Motor neuron (in vitro differentiated cells): ENCODE data around the gene TJAP1. TPM values are rescaled to one million over a fixed set of nuclear protein-coding genes. Genes with fewer than 3 reads are reported as not detected.
"Not testable (repeated sequence)": the region's sequence is repeated elsewhere in the genome, so short reads cannot be mapped to it uniquely, and the experiment has no call there.

Experiments
- ATAC-seq, 8 experiments: fragments of 200-7000 bp; cut with Tn5 transposase; replicated peaks in 6 of 8; 2 replicates each; pipeline ENCODE4 v1.8.0; 2021; ENCODE audit warnings: mild to moderate bottlenecking in 8 of 8, moderate library complexity in 8 of 8
- H3K27ac ChIP-seq, 2 donors: fragments of 250-450 bp; sonication (Bioruptor Pico); 2 replicates each; pipeline ENCODE4 v1.9.0; 2021; ENCODE audit warnings: antibody characterized with exemption in 2 of 2, mild to moderate bottlenecking in 2 of 2, moderate library complexity in 1 of 2
- H3K4me1 ChIP-seq, 2 donors: fragments of 250-450 bp; sonication (Bioruptor Pico); replicated peaks in 1 of 2; 2 replicates each; pipeline ENCODE4 v1.6.1; 2021; ENCODE audit warnings: antibody characterized with exemption in 2 of 2, mild to moderate bottlenecking in 2 of 2, moderate library complexity in 1 of 2
- H3K4me3 ChIP-seq, 5 donors: fragments of 250-450 bp; sonication (Bioruptor Pico); 2 replicates each; pipeline ENCODE4 v1.9.0; 2021; ENCODE audit warnings: antibody characterized with exemption in 5 of 5, mild to moderate bottlenecking in 5 of 5, moderate library complexity in 4 of 5
- WGBS, 10 experiments: fragments of 450-650 bp; shearing (Covaris generic); methylation state at CpG; one replicate each; pipeline ENCODE4 v1.0.0; 2022; 5-methylcytosine and 5-hydroxymethylcytosine counted together
- in situ Hi-C, 9 experiments: fragments of 400-800 bp; cut with MboI; loops; one replicate each; pipeline ENCODE4 v1.15.0; 2021; ENCODE audit warnings: low sequenced_read_pairs in 9 of 9, low pct_unique_long_range_greater_than_20kb in 2 of 9; ENCODE audit not compliant: unreplicated experiment in 9 of 9
- total RNA-seq, 8 experiments: library from RNA; unstranded; fragments of 300-600 nt; gene quantifications; 2 replicates each; pipeline versions ENCODE4 v1.2.3 to v1.2.4, GENCODE V29; 2022

Gene TJAP1
- total RNA-seq, 8 experiments from 2014 or later = 7.4 to 24.2 (median 12.7) TPM

DNA sequence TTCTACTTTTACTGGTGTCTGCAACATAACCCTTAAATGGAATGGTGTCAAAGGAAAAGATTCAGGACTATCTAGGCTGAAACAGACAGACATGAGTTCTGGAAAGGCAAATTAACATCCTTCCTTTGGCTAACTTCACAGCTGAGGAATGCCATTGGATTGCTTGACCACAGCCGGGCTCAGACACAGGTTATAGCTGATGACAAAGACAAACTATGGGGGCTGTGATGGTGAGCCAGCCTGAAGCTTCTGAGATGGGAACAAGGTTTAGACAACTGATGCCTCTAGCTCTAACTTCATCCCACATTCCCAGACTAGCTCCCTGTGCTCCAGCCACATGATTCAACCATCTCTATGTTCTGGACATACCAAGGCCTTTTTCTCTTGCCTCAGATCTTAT lies 54.8 kb downstream of the TJAP1 start:
- ATAC-seq = no peak
- Histone ChIP-seq H3K4me1 (no peaks in the 10 kb centered on the region), H3K27ac (no peak overlapping the region), H3K4me3 (no peak overlapping the region)
- 60 to 100% (median 89%) methylated on average over 1 of the region's 1 CpG; no CpG with 5 or more reads in 6 of the 10 experiments for WGBS, 10 experiments
- in situ Hi-C loops = no loop called here

DNA sequence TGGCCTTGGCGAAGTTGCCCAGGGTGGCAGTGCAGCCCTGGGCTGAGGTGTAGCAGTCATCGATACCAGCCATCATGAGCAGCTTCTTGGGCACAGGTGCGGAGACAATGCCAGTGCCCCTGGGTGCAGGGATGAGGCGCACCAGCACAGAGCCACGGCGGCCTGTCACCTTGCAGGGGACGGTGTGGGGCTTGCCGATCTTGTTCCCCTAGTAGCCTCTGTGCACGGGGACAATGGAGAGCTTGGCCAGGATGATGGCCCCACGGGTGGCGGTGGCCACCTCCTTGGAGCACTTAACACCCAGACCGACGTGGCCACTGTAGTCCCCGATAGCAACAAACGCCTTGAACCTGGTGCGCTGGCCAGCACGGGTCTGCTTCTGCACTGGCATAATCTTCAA lies 61.6 kb downstream of the TJAP1 start:
- H3K4me3 ChIP-seq, in situ Hi-C loops, H3K27ac ChIP-seq, ATAC-seq, H3K4me1 ChIP-seq: not testable (repeated sequence)
- no CpG with 5 or more reads among the region's 17 CpGs for WGBS, 10 experiments

DNA sequence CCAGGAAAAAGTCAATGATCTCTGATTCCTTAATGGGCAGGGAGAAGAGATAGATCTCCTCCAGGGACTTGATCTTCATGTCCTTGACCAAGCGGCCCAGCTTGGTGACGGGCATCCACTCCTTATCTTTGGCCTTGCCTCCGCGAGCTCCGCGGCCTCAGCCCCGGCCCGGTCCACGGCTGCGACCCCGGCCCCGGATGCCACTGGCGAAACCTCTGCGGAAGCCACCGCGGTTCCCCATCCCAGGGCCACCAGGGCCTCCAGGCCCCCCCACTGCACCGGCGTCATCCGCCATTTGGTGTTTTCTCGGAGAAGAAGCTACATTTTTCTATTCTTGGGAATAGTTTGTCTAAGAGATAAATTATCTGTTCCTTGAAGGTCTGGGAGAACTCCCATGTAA lies 62.0 kb downstream of the TJAP1 start:
- 92 to 100% (median 100%) methylated on average over 4 to 7 of the region's 20 CpGs; no CpG with 5 or more reads in 5 of the 10 experiments for WGBS, 10 experiments
- H3K4me3 ChIP-seq, in situ Hi-C loops, H3K4me1 ChIP-seq, H3K27ac ChIP-seq, ATAC-seq: not testable (repeated sequence)

DNA sequence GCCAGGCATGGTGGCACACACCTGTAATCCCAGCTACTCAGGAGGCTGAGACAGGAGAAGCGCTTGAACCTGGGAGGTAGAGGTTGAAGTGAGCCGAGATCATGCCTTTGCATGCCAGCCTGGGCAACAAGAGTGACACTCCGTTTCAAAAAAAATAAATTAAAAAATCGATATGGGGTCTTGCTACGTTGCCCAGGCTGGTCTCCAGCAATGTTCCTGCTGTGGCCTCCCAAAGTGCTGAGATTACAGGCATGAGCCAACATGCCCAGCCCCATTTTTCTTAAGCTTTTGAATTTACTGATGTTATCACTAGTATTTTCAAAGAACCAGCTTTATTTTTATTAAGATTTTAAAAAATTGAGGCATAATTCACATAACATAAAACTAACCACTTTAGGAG lies 63.1 kb downstream of the TJAP1 start:
- no peak overlapping the region for H3K4me3 ChIP-seq
- no peak for ATAC-seq
- in situ Hi-C loops = no loop called here
- WGBS, 10 experiments = 80 to 100% (median 100%) methylated on average over 1 to 5 of the region's 5 CpGs
- no peak overlapping the region for H3K27ac ChIP-seq
- no peaks in the 10 kb centered on the region for H3K4me1 ChIP-seq

DNA sequence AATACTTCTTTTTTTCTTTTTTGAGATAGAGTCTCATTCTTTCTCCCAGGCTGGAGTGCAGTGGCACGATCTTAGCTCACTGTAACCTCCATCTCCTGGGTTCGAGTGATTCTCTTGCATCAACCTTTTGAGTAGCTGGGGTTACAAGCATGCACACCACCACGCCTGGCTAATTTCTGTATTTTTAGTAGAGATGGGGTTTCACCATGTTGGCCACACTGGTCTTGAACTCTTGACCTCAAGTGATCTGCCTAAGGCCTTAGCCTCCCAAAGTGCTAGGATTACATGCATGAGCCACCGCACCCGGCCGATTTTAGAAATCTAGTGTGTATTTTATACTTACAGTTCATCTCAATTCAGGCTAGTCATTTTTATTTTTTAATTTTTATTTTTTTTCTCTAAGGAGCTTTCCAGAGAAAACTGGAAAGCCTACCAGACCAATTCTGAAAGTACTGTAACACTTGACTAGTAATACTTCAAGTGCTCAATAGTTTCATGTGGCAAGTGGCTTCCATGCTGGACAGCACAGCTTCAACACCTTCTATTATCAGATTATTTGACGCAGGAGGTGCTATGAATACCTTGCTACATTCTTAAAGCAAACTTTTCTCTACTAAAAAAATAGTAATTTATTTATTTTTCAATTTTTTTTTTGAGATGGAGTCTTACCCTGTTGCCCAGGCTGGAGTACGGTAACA lies 64.6 kb downstream of the TJAP1 start:
- no peak for ATAC-seq
- in situ Hi-C loops = no loop called here

DNA sequence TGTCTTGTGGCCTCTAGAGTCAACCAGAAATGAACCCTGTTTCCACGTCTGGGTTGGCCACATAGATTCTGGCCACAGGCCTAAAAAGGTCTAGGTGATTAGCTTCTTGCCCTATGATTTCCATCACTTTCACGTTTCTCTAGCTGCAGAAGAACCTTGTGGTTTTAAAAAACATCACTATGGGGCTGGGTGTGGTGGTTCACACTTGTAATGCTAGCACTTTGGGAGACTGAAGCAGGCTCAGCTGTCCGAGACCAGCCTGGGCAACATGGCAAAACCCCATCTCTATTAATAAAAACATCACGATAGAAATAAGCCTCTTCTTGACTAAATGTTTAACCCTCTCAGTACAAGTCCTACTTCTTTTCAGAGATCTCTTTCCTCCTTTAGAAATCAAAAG lies 67.1 kb downstream of the TJAP1 start:
- in situ Hi-C loops = no loop called here
- no peak for ATAC-seq
- 42 to 100% (median 87%) methylated on average over 1 to 4 of the region's 4 CpGs; no CpG with 5 or more reads in 2 of the 10 experiments for WGBS, 10 experiments

More for the DNA sequence above, 64.6 kb downstream of the TJAP1 start:
- WGBS, 10 experiments = 92 to 100% (median 99%) methylated on average over 1 to 8 of the region's 8 CpGs
- H3K4me3 ChIP-seq = no peak overlapping the region
- no peaks in the 10 kb centered on the region for H3K4me1 ChIP-seq
- H3K27ac ChIP-seq = no peak overlapping the region

DNA sequence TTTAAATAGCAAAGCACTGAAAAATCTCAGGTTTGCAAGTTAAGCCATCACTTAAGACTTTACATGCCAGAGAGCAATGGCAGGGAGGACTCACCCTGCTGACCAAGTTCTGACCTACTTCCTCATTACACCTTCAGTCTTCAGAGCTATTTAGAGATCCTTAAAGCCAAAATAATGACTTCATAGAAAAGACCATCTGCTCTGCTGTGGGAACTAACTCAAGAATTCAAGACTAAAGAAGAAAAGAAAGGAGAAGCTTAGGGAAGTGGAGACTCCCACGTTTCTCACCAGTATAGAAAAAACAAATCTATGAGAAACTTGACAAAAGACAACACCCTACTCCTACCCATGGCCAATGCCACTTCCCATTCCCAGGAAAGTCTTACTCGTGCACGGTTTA lies 69.9 kb downstream of the TJAP1 start:
- H3K4me3 ChIP-seq = no peak overlapping the region
- H3K27ac ChIP-seq = no peak overlapping the region
- no peak for ATAC-seq
- 63 to 100% (median 93%) methylated on average over 1 to 3 of the region's 3 CpGs; no CpG with 5 or more reads in 2 of the 10 experiments for WGBS, 10 experiments
- H3K4me1 ChIP-seq = no peaks in the 10 kb centered on the region
- in situ Hi-C loops = no loop called here

More for the DNA sequence above, 67.1 kb downstream of the TJAP1 start:
- Histone ChIP-seq H3K4me1 (no peaks in the 10 kb centered on the region), H3K4me3 (no peak overlapping the region), H3K27ac (no peak overlapping the region)

Other genes starting within 250 kb of the TJAP1 start
- 10 to 100 TPM; 15.3 to 73.6 (median 33.9) TPM for gene DNPH1, start 248.1 kb upstream of the TJAP1 start, total RNA-seq
- 10 to 100 TPM in 3 of 8 experiments, 1 to 10 TPM in 4, under 1 TPM in 1; 0.41 to 13.6 (median 8.4) TPM for gene TTBK1, start 234.1 kb upstream of the TJAP1 start, total RNA-seq
- gene SLC22A7, start 179.3 kb upstream of the TJAP1 start, total RNA-seq = under 1 TPM in 5 of 8 experiments, not detected in 3; 0.23 to 0.78 (median 0.63) TPM
- gene CRIP3, start 168.7 kb upstream of the TJAP1 start, total RNA-seq = 1 to 10 TPM in 6 of 8 experiments, under 1 TPM in 2; 0.81 to 4.1 (median 2.0) TPM
- gene ZNF318, start 107.9 kb upstream of the TJAP1 start, total RNA-seq = 10 to 100 TPM in 7 of 8 experiments, 1 to 10 TPM in 1; 9.4 to 25.0 (median 14.7) TPM
- 10 to 100 TPM; 10.3 to 70.3 (median 16.4) TPM for gene ABCC10, start 50.0 kb upstream of the TJAP1 start, total RNA-seq
- 1 to 10 TPM; 1.5 to 6.5 (median 5.0) TPM for gene DLK2, start 22.0 kb upstream of the TJAP1 start, total RNA-seq
- 1 to 10 TPM in 4 of 8 experiments, under 1 TPM in 4; 0.67 to 3.7 (median 1.4) TPM for gene LRRC73, start 32.8 kb downstream of the TJAP1 start, total RNA-seq
- 100 to 1,000 TPM in 4 of 8 experiments, 10 to 100 TPM in 4; 59.3 to 142 (median 101) TPM for gene YIPF3, start 39.4 kb downstream of the TJAP1 start, total RNA-seq
- 10 to 100 TPM; 27.7 to 56.9 (median 41.8) TPM for gene POLR1C, start 39.5 kb downstream of the TJAP1 start, total RNA-seq
- gene XPO5, start 98.5 kb downstream of the TJAP1 start, total RNA-seq = 10 to 100 TPM; 29.4 to 70.9 (median 38.8) TPM
- gene POLH, start 98.6 kb downstream of the TJAP1 start, total RNA-seq = 10 to 100 TPM in 5 of 8 experiments, 1 to 10 TPM in 3; 4.9 to 44.8 (median 16.4) TPM
- 10 to 100 TPM; 31.2 to 86.5 (median 43.7) TPM for gene GTPBP2, start 151.7 kb downstream of the TJAP1 start, total RNA-seq
- 10 to 100 TPM; 24.7 to 44.9 (median 30.4) TPM for gene MAD2L1BP, start 158.3 kb downstream of the TJAP1 start, total RNA-seq
- 1 to 10 TPM; 1.1 to 9.7 (median 4.6) TPM for gene RSPH9, start 167.5 kb downstream of the TJAP1 start, total RNA-seq
- gene MRPS18A, start 210.2 kb downstream of the TJAP1 start, total RNA-seq = 10 to 100 TPM; 28.8 to 98.9 (median 56.5) TPM